ENCODE results near the gene PRTFDC1. TPM values are rescaled to one million over a fixed set of nuclear protein-coding genes. Genes with fewer than 3 reads are reported as not detected.

PRTFDC1 gene
- total RNA-seq, 1 donor from 2014 or later, result 17.5 TPM

DNA sequence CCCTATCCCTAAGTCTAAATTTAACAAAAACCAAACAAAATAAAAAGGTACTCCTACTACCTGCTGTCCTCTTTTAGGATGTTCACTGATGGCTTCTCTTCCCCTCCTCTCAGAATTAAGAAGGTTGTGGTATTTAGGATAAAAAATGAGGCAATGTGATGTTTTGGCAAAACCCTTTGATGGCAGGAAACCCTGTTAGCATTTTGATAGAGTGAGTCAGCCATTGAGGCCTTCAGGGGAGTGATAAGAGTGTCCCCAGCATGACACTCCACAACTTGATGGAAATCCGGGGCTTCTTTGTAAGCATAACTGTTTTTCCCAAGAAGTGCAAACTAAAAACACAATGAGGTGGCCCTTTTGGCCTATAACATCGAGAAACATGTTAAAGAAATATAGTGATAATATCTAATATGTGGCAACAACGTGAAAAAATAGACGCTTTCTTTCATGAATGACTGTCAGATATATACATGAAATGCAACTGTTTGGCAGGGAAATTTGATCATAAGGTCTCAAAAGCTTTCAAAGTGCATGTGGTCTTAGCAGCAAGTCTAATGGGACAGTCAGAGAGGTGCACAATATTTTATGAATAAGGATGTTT is 55.0 kb downstream of the PRTFDC1 start:
- H3K27ac Mint-ChIP-seq (ENCODE audit: unreplicated experiment), result peak overlapping the region; percentile 15
- TF ChIP-seq, protein P1, sequence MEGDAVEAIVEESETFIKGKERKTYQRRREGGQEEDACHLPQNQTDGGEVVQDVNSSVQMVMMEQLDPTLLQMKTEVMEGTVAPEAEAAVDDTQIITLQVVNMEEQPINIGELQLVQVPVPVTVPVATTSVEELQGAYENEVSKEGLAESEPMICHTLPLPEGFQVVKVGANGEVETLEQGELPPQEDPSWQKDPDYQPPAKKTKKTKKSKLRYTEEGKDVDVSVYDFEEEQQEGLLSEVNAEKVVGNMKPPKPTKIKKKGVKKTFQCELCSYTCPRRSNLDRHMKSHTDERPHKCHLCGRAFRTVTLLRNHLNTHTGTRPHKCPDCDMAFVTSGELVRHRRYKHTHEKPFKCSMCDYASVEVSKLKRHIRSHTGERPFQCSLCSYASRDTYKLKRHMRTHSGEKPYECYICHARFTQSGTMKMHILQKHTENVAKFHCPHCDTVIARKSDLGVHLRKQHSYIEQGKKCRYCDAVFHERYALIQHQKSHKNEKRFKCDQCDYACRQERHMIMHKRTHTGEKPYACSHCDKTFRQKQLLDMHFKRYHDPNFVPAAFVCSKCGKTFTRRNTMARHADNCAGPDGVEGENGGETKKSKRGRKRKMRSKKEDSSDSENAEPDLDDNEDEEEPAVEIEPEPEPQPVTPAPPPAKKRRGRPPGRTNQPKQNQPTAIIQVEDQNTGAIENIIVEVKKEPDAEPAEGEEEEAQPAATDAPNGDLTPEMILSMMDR (IDR thresholded peaks at IDR 0.05; ENCODE audit: unreplicated experiment), result no peak

DNA sequence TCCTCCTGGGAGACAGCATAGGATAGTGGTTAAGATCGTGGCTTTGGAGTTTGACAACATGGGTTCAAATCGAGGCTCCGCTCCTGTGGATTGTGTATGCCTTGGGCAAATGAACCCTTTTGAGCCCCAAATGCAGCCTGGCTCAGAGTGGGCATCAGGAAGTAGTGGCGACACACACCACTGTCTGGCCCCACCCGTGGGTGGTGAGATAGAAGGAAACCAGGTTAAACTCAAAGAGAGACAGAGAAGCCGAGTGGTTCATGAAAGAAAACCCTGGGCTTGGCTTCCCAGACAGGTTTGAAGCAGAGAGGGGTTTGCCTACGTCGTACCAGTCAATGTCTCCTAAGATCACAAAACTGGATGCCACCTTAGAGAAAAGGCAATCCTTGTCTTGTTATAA is 57.7 kb downstream of the PRTFDC1 start:
- Mint-ChIP-seq H3K27me3 (ENCODE audit: unreplicated experiment) (no peaks in the 10 kb centered on the region), H3K27ac (ENCODE audit: unreplicated experiment) (no peak overlapping the region)
- TF ChIP-seq, protein P1 (IDR thresholded peaks at IDR 0.05; ENCODE audit: unreplicated experiment), result no peak

More for the DNA sequence above, 55.0 kb downstream of the PRTFDC1 start:
- Mint-ChIP-seq H3K9me3 (ENCODE audit: unreplicated experiment) (no peaks in the 10 kb centered on the region), H3K4me1 (ENCODE audit: unreplicated experiment) (peaks cover 6% of the 10 kb centered on the region), H3K27me3 (ENCODE audit: unreplicated experiment) (no peaks in the 10 kb centered on the region), H3K4me3 (ENCODE audit: unreplicated experiment) (no peak overlapping the region), H3K36me3 (ENCODE audit: low read depth, unreplicated experiment) (no peaks in the 10 kb centered on the region)
- DNase-seq (ENCODE audit: low spot score), result no peak

DNA sequence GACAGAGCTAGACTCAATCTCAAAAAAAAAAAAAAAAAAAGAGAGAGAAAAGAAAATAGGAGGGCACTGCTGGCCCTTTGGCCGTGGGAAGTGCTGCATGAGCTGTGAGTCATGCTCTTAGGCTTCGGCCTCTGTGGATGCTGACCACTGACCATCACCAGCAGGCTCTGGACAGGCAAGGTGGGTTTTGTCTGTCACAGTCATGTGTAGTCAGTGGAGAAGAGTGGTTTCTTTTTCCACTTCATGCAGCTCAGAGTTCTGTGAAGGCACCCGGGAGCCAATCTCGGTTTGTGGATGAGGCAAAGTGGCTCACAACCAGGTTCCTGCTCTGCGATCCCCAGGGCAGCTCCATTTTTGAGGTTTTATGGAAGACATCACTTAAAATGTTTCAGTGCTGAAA is 58.1 kb downstream of the PRTFDC1 start:
- no peak for DNase-seq (ENCODE audit: low spot score)
- Mint-ChIP-seq H3K4me3 (ENCODE audit: unreplicated experiment) (no peak overlapping the region), H3K36me3 (ENCODE audit: low read depth, unreplicated experiment) (no peaks in the 10 kb centered on the region), H3K4me1 (ENCODE audit: unreplicated experiment) (peaks cover 11% of the 10 kb centered on the region), H3K9me3 (ENCODE audit: unreplicated experiment) (no peaks in the 10 kb centered on the region), H3K27me3 (ENCODE audit: unreplicated experiment) (no peaks in the 10 kb centered on the region), H3K27ac (ENCODE audit: unreplicated experiment) (no peak overlapping the region)
- TF ChIP-seq, protein P1 (IDR thresholded peaks at IDR 0.05; ENCODE audit: unreplicated experiment), result no peak

More for the DNA sequence above, 57.7 kb downstream of the PRTFDC1 start:
- Mint-ChIP-seq H3K4me3 (ENCODE audit: unreplicated experiment) (no peak overlapping the region), H3K36me3 (ENCODE audit: low read depth, unreplicated experiment) (no peaks in the 10 kb centered on the region), H3K4me1 (ENCODE audit: unreplicated experiment) (peaks cover 10% of the 10 kb centered on the region), H3K9me3 (ENCODE audit: unreplicated experiment) (no peaks in the 10 kb centered on the region)
- no peak for DNase-seq (ENCODE audit: low spot score)

DNA sequence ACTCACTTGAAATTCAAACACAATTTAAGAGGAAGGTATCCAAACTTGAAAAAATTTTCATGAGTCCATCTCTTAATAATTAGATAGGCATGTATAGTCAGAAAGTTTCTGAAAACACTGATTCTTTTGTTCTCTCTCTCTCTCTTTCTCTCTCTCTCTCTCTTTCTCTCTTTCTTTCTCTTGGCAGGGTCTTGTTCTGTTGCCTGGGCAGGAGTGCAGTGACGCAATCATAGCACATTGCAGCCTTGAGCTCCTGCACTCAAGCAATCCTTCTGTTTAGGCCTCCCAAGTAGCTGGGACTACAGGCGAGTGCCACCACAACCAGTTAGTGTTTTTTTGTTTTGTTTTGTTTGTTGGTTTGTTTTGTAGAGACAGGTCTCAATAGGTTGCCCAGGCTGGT is 59.3 kb downstream of the PRTFDC1 start:
- Mint-ChIP-seq H3K27me3 (ENCODE audit: unreplicated experiment) (no peaks in the 10 kb centered on the region), H3K9me3 (ENCODE audit: unreplicated experiment) (no peaks in the 10 kb centered on the region), H3K27ac (ENCODE audit: unreplicated experiment) (no peak overlapping the region), H3K4me3 (ENCODE audit: unreplicated experiment) (no peak overlapping the region), H3K4me1 (ENCODE audit: unreplicated experiment) (peaks cover 11% of the 10 kb centered on the region), H3K36me3 (ENCODE audit: low read depth, unreplicated experiment) (no peaks in the 10 kb centered on the region)
- DNase-seq (ENCODE audit: low spot score), result no peak
- TF ChIP-seq, protein P1 (IDR thresholded peaks at IDR 0.05; ENCODE audit: unreplicated experiment), result no peak

DNA sequence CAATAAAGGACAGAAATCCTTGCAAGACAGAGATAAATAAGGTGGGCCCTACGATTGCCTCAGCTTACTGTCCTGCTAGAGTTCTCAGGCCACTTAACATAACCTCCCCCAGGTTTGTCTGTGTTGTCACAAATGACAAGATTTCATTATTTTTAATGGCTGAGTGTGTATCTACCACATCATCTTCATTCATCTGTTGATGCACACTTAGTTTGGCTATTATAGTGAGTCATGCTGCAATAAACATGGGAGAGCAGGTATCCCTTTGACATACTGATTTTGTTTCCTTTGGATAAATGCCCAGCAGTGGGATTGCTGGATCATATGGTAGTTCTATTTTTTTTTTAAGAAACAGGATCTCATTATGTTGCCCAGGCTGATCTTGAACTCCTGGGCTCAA is 60.6 kb downstream of the PRTFDC1 start:
- H3K9me3 Mint-ChIP-seq (ENCODE audit: unreplicated experiment), result no peaks in the 10 kb centered on the region
- H3K4me3 Mint-ChIP-seq (ENCODE audit: unreplicated experiment), result no peak overlapping the region
- TF ChIP-seq, protein P1 (IDR thresholded peaks at IDR 0.05; ENCODE audit: unreplicated experiment), result no peak
- H3K36me3 Mint-ChIP-seq (ENCODE audit: low read depth, unreplicated experiment), result no peaks in the 10 kb centered on the region
- no peaks in the 10 kb centered on the region for H3K27me3 Mint-ChIP-seq (ENCODE audit: unreplicated experiment)
- H3K4me1 Mint-ChIP-seq (ENCODE audit: unreplicated experiment), result peaks cover 5% of the 10 kb centered on the region
- DNase-seq (ENCODE audit: low spot score), result no peak
- no peak overlapping the region for H3K27ac Mint-ChIP-seq (ENCODE audit: unreplicated experiment)

Measured in endothelial cell (in vitro differentiated cells).